GM20431 (cell line): ENCODE measurements around the gene MBOAT1.

ENCODE experiments used
- in situ Hi-C: fragments of 300-500 bp; cut with MseI, MboI; formaldehyde crosslinking; loops from one replicate; pipeline ENCODE4 v1.15.0; 2020; ENCODE audit warnings: low sequenced_read_pairs; ENCODE audit not compliant: unreplicated experiment

The MBOAT1 gene

GRCh38 chr6:20235041-20235440 is 22.8 kb upstream of the MBOAT1 start:
- in situ Hi-C loops: no loop called here

- in situ Hi-C loops: no loop called here
Measured at GRCh38 chr6:20234136-20234535, 21.9 kb upstream of the MBOAT1 start.

DNA sequence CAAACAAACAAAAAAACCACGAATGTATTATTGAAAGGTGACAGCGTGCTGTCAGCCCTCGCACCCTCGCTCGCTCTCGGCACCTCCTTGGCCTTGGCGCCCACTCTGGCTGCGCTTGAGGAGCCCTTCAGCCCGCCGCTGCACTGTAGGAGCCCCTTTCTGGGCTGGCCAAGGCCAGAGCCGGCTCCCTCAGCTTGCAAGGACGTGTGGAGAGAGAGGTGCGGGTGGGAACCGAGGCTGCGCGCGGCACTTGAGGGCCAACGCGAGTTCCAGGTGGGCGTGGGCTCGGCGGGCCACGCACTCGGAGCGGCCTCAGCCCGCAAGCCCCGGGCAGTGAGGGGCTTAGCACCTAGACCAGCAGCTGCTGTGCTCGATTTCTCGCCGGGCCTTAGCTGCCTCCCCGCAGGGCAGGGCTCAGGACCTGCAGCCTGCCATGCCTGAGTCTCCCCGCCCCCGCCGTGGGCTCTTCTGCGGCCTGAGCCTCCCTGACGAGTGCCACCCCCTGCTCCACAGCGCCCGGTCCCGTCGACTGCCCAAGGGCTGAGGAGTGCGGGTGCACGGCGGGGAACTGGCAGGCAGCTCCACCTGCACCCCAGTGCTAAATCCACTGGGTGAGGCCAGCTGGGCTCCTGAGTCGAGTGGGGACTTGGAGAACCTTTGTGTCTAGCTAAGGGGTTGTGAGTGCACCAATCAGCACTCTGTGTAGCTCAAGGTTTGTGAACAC is 20.9 kb upstream of the MBOAT1 start:
- in situ Hi-C loops: no loop called here

- in situ Hi-C loops: no loop called here
Measured at GRCh38 chr6:20232188-20232587, 19.9 kb upstream of the MBOAT1 start.

DNA sequence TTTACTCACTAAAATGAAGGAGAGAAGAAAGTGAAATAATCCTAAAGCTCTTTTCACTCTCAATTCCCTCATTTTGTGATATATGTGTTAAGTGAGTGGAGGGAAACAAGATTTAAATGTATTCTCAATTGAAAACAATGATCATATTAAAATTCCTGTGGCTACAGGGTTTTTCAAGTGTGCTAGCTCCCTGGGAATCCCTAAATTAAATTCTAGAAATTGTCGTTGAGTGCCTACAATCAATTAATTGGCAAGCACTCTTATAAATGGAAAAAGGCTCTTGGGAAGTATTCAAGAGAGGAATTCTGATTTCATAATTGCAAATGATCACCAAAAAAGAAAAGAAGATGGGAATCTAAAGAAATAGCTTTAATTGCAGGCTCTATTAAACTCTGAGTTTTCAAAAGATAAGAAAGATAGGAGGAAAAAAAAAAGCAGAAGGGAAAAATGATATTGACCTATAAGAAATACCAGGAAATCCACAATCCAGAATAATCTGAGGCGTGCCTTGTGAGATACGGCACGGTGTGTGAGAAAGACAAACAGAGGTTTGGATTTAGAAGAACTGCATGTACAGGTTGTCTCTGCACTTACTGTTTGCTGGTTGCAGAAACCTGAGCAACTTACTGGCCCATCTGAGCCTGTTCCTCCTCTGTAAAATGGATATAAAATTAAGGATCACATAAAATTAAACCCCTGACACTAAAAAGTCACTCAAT is 18.3 kb upstream of the MBOAT1 start:
- in situ Hi-C loops: no loop called here

GRCh38 chr6:20229881-20230280 is 17.6 kb upstream of the MBOAT1 start:
- in situ Hi-C loops: no loop called here

- in situ Hi-C loops: no loop called here
Measured at GRCh38 chr6:20227350-20227749, 15.1 kb upstream of the MBOAT1 start.

DNA sequence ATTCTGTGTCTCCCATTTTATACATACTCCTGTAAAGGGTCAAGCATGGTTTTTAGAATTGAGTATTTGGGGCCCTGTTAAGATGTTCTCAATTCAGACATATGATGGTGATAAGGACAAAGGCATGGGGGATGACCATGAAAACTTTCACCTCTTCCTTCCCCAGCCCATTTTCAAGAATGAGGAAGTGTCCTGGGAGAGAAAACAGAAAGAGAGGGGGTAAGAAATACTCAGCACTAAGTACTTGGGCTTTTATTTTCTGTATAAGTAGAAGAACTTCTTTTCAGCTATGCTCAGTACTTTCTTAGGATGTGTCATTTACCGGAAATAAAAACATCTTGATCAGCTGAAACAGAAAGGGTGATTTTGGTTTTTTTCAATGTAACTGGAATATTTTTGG is 10.9 kb upstream of the MBOAT1 start:
- in situ Hi-C loops: no loop called here

GRCh38 chr6:20221421-20221820 is 9.2 kb upstream of the MBOAT1 start:
- in situ Hi-C loops: no loop called here

GRCh38 chr6:20220359-20220758 is 8.1 kb upstream of the MBOAT1 start:
- in situ Hi-C loops: no loop called here

DNA sequence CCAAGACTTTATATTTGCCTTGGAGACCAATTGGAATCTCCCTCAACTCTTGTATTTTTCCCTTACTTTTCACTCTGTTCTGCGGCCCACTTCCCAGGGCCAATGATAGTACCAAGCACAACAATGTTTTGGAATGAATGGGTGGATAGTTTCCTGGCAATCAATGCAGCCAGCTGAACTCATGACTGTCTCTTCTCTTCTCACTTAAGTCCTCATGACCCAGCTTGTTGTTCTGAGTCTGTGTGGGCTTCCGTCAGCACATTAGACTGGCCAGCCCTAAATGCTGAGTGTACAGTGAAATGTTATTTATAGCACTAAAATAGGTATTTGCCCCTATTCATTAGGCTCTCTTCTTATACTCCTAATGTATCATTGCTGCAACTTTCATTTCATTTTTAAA is 5.6 kb upstream of the MBOAT1 start:
- in situ Hi-C loops: no loop called here

GRCh38 chr6:20217324-20217855 is 5.1 kb upstream of the MBOAT1 start:
- in situ Hi-C loops: no loop called here

DNA sequence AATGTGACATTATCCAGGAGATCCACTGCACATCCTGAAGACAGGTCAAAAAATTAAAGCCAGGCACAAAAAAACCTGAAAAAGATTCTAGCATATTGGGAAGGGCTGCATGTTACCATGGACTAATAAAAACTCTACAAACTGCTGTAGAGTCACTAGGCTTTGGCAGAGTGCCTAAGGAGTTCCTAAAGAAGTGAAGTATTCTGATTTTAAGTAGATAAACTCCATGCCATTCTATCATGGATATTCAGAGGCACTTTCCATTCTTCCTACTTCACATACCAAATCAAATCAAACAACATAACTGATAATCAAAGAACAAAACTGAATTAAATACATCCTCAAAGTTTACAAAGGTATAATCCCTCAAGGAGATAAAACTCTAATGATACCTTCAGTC is 3.0 kb upstream of the MBOAT1 start:
- in situ Hi-C loops: no loop called here

- in situ Hi-C loops: no loop called here
Measured at GRCh38 chr6:20213271-20213798, 1.1 kb upstream of the MBOAT1 start.

- in situ Hi-C loops: no loop called here
Measured at GRCh38 chr6:20211941-20212391, 303 bp downstream of the MBOAT1 start.

- in situ Hi-C loops: no loop called here
Measured at GRCh38 chr6:20211037-20211940, 980 bp downstream of the MBOAT1 start.

GRCh38 chr6:20210158-20210557 is 2.1 kb downstream of the MBOAT1 start:
- in situ Hi-C loops: no loop called here

DNA sequence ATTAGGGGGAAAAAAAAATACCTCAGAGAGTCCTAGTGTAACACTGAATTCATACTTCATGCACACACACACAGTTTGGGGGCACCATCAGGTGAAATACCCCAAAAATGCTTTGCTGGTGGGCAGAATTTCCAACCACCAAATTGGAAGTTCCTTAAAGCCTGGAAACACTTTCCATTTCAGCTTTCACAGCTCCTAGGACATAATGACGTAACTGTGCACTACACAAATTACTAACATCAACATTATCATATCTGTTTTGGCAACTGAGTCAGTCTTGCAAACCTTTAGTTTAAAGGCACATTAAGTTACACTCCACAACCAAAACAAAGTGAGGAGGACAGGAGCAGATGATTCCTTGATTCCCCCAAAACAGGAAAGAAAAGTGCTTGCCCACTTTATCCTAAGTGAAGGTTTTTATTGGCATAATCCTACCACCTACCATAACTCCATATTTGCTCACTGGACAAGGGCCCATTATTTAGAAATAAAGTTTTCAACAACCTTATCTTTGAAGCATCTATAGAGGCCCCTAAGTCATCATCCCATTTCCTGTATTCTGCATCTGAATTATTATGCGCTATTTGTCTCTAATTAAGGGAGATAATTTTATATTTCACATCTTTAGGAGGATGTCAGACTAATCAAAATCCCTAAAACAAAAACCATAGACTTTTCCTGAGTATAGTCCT is 3.4 kb downstream of the MBOAT1 start:
- in situ Hi-C loops: no loop called here

GRCh38 chr6:20207088-20207418 is 5.2 kb downstream of the MBOAT1 start:
- in situ Hi-C loops: no loop called here

- in situ Hi-C loops: no loop called here
Measured at GRCh38 chr6:20205722-20206161, 6.5 kb downstream of the MBOAT1 start.
